ENCODE data around the gene SEMA6C. TPM values are rescaled to one million over a fixed set of nuclear protein-coding genes. Genes with fewer than 3 reads are reported as not detected.

The SEMA6C gene
- total and polyA plus RNA-seq, 11 donors: 16.4 to 97.1 (median 50.8) TPM

DNA sequence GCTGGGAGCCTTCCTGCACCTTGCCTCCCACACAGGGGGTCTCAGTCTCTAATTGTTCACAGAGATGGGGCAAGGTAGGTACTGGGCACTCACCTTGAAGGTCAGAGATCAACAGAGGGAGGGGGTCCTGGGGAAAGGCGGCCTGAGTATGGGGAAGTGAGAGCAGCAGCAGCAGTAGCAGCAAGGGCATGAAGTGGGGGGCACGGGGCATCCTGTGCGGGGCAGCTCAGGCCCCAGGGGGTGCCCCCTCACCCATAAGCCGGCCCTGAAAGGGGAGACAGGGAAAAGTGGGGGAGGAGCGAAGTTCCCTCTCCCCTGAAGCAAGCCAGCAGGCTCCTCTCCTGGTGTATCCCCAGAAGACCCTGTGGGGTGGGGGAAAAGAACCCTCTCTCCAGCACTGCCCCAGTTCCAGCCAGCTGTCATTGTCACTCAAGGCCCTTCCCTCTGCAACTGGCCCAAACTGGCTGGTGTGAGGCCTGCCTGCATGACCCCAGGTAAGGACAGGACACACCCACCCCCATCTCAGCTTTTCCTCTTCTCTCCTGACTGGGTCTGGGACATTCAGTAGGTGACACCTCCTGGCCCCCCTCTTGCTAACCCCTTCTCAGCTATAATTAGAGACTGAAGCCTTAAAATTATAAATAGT lies 3.9 kb downstream of the SEMA6C start:
- H3K27ac ChIP-seq: peak overlapping the region; percentile 79 to 92 (median 87)
- peaks cover 13 to 56% (median 38%) of the 10 kb centered on the region in 12 donors for H3K4me1 ChIP-seq
- ATAC-seq: peak; percentile 27 to 61 (median 48)
- DNase-seq: peak in 4 of 5 donors; percentile 57 to 78 (median 69)
- TF ChIP-seq, protein P1, sequence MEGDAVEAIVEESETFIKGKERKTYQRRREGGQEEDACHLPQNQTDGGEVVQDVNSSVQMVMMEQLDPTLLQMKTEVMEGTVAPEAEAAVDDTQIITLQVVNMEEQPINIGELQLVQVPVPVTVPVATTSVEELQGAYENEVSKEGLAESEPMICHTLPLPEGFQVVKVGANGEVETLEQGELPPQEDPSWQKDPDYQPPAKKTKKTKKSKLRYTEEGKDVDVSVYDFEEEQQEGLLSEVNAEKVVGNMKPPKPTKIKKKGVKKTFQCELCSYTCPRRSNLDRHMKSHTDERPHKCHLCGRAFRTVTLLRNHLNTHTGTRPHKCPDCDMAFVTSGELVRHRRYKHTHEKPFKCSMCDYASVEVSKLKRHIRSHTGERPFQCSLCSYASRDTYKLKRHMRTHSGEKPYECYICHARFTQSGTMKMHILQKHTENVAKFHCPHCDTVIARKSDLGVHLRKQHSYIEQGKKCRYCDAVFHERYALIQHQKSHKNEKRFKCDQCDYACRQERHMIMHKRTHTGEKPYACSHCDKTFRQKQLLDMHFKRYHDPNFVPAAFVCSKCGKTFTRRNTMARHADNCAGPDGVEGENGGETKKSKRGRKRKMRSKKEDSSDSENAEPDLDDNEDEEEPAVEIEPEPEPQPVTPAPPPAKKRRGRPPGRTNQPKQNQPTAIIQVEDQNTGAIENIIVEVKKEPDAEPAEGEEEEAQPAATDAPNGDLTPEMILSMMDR (IDR thresholded peaks at IDR 0.05): no peak
- TF ChIP-seq POLR2A (IDR thresholded peaks at IDR 0.05): no peak
- H3K4me3 ChIP-seq: peak overlapping the region in 1 of 12 donors; percentile 12
- intact Hi-C loops (cut with DNase I): loop anchor here in 1 of 10 donors (5.0 to 10.0 kb wide), 2 partner anchors 35 to 118 kb away; no protein-coding TSS in a partner anchor
- peaks cover 0 to 45% (median 31%) of the 10 kb centered on the region in 9 donors for H3K36me3 ChIP-seq
- H3K9me3 ChIP-seq: no peaks in the 10 kb centered on the region
- WGBS, 4 donors: 52 to 66% (median 58%) methylated on average over 4 to 5 of the region's 5 CpGs
- H3K27me3 ChIP-seq: peaks cover 0 to 5% (median 0%) of the 10 kb centered on the region in 9 donors

DNA sequence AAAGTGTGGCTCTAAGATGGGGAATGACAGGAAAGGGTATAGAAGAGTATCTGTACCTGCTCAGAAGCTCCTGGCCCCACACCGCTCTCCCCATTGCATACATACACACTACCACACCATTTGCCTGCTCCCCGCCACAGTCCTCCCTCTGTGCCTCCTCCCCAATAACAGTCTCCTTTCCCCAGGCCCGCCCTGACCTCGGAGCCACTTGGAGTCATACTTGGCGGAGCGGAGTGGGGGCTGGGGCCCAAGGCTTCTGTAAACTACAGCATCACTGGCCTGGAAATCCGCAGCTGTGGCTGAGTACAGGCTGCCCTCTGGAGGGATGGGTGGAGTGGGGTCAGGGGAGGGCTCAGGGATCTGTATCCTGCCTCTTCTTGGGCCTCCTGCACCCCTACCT lies 8.6 kb downstream of the SEMA6C start:
- intact Hi-C loops (cut with DNase I): no loop called here
- Histone ChIP-seq H3K36me3 (peaks cover 2 to 86% (median 72%) of the 10 kb centered on the region in 9 donors), H3K9me3 (no peaks in the 10 kb centered on the region), H3K27ac (no peak overlapping the region), H3K27me3 (no peaks in the 10 kb centered on the region), H3K4me3 (no peak overlapping the region), H3K4me1 (peaks cover 3 to 19% (median 9%) of the 10 kb centered on the region in 12 donors)
- DNase-seq: no peak
- WGBS, 4 donors: 94 to 97% (median 94%) methylated on average over 6 to 7 of the region's 7 CpGs
- TF ChIP-seq, protein P1 (IDR thresholded peaks at IDR 0.05): no peak
- no peak for TF ChIP-seq POLR2A (IDR thresholded peaks at IDR 0.05)
- no peak for ATAC-seq

DNA sequence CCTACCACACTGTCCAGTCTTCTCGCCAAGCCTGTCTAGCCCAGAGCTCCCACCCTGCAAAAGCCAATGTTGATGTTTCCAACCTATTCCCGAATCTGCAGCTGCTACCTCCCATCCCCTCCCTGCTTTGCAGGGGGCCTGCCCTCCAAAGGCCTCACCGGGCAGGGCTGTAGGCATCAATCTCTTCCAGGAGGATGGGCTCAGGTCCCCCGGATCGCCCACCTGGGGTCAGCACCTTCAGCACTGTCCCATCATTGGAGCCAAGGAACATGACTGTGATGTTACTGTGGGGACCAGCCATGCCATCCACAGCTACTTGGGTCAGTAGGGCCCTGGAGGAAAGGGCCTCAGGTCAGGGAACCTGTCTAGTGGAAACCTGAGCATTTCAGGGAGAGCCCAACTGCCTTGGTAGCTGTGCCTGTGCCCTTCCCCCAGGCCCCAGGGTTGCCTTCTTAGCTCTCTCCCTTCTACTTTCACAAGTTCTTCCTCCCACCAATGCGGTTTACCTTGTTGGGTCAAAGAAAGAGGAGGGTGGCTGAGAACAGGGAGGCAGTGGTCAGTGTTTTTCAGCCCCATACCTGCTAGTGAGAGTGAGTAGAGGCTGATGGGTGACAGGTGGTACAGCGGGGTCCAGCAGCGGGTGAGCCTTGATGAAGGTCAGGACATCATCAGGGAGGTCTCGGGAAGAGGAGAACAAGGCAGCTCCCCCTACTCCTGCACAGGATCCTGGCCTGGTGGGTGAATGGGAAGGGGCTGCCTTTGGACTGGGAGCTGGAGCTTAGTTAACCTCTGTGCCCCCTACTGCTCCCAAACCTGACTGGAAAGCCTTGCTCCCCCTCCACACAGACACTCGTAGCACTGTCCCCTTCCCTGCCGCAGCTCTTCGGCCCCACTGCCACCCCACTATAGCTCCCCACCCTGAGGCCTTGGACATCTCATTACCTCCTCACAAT lies 10.7 kb downstream of the SEMA6C start:
- ATAC-seq (no peak), DNase-seq (no peak)
- Histone ChIP-seq H3K36me3 (peaks cover 2 to 80% (median 64%) of the 10 kb centered on the region in 9 donors), H3K4me1 (peaks cover 0 to 20% (median 1%) of the 10 kb centered on the region in 12 donors), H3K27ac (no peak overlapping the region), H3K4me3 (no peak overlapping the region), H3K27me3 (no peaks in the 10 kb centered on the region), H3K9me3 (no peaks in the 10 kb centered on the region)
- no peak for TF ChIP-seq POLR2A (IDR thresholded peaks at IDR 0.05)
- TF ChIP-seq, protein P1 (IDR thresholded peaks at IDR 0.05): peak in 1 of 12 donors; percentile 9
- WGBS, 4 donors: 85 to 92% (median 89%) methylated on average over 11 to 12 of the region's 12 CpGs
- intact Hi-C loops (cut with DNase I): no loop called here

DNA sequence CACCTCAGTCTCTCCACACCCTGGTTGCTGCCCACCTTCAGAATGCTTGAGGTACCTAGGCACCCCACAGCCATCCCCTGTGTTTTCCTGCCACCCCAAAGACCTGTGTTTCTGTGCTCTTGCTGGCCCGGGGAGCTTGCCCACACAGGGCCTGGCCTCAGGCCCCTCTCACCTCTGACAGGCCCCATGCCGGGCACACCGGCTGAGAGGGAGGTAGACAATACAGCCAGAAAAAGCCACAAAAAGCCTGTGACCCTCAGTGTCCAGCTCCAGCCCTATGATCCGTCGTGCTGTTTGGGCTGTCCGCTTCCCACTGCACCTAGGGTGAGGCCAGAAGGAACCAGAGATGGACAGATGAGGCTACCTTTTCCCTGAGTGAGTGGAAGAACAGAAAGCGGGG lies 11.4 kb downstream of the SEMA6C start:
- Histone ChIP-seq H3K4me3 (no peak overlapping the region), H3K4me1 (peaks cover 0 to 23% (median 3%) of the 10 kb centered on the region in 12 donors), H3K27ac (no peak overlapping the region), H3K27me3 (no peaks in the 10 kb centered on the region), H3K36me3 (peaks cover 2 to 74% (median 63%) of the 10 kb centered on the region in 9 donors), H3K9me3 (no peaks in the 10 kb centered on the region)
- TF ChIP-seq, protein P1 (IDR thresholded peaks at IDR 0.05): no peak
- no peak for TF ChIP-seq POLR2A (IDR thresholded peaks at IDR 0.05)
- DNase-seq (no peak), ATAC-seq (no peak)
- WGBS, 4 donors: 93 to 96% (median 93%) methylated on average over 7 of the region's 7 CpGs
- intact Hi-C loops (cut with DNase I): no loop called here
